Measurements from ENCODE around the gene EML4.
"Not testable (repeated sequence)": the region's sequence is repeated elsewhere in the genome, so short reads cannot be mapped to it uniquely, and the experiment has no call there.

Gene EML4

DNA sequence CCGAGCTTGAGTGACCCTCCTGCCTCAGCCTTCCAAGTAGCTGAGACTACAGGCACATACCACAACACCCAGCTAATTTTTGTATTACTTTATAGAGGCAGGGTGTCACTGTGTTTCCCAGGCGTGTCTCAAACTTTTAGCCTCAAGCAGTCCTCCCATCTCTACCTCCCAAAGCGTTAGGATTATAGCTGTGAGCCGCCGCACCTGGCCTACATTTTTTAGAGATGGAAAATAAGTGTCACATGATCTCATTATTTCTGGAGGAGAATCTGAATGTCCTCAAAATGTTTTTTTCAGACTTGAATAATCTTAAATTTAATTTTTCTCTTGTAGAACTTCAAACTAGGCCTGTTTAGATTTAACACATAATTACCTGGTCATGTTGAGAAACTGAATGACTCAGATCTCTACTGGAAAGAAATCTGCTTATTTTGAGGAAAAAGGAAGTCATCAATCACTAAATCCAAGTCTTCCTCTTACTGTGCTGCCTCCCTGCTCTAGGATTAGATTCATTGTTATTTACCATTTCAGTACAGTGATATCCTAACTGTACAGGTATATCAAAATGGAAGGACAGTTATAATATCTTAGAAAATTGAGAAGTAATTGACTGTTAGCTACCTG, 99.5 kb downstream of the EML4 start:
- DNase-seq = no peak

GRCh38 chr2:42270757-42271156, 101.6 kb downstream of the EML4 start:
- DNase-seq = no peak

GRCh38 chr2:42271246-42271645, 102.1 kb downstream of the EML4 start:
- DNase-seq = not testable (repeated sequence)

DNA sequence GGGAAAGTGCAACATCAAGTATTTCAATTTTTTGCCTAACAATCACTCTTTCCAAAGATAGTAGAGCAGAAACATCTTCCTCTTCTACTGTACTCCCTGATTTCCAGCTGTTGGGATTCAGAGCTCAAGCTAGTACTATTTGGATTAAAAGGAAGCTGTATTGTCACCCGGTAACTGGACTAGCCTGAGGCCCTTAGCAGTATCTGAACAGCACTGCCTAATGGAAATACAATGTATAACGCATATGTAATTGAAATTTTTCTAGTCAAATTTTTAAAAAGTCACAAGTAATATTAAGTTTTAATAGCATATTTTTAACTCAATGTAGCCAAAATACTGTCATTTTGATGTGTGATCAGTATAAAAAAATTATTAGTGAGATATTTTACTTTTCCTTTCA, 105.7 kb downstream of the EML4 start:
- no peak for DNase-seq

DNA sequence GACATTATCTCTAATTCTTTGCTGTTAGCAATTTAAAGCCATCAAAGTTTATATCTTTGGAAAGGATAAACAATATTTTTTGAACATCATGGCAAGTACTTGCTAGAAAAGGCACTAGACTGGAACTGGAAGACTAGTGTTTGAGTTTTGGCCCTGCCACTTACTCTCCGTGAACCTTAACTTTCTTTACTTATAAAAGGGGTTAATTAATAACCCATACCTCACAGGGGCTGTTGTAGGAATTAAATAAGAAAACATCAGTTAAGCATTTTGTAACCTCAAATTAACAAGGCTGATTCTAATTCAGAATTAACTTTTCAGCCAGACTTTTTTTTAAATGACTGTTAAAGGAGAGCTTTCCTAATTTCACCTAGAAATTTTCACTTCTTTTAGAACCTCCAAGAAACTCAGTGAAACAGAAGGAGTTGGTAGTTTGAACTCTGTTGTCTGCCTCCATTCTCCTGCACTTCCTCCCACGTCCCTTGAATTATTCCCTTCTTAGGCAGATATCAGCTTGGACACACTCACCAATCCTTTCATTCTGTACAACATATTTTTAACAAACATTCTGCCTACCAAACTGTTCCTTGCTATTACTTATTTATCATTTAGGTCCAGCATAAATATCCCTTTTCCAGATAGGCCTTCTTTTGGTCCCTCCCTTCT, 112.4 kb downstream of the EML4 start:
- DNase-seq = no peak

- no peak for DNase-seq
Observed at GRCh38 chr2:42284019-42284418, 114.9 kb downstream of the EML4 start.

- no peak for DNase-seq
Observed at GRCh38 chr2:42286268-42286946, 117.3 kb downstream of the EML4 start.

DNA sequence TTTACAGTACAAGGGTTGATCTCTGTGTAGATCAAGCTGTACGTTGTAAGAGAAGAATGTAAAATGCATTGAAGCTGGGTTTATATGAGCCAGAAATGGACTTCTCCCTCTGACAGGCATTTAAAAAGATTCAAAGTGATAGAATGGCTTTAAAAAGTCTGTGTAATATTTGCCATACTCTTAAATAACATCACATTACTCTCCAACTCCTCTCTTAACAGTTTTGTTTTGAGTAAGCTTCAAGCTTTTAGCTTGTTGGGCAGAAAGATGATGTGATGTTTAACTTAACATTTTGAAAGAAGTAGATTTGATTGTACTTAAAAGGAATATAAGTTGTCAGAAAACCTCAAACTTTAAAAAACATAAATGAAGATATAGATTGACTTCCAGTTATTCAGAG, 119.7 kb downstream of the EML4 start:
- no peak for DNase-seq

DNA sequence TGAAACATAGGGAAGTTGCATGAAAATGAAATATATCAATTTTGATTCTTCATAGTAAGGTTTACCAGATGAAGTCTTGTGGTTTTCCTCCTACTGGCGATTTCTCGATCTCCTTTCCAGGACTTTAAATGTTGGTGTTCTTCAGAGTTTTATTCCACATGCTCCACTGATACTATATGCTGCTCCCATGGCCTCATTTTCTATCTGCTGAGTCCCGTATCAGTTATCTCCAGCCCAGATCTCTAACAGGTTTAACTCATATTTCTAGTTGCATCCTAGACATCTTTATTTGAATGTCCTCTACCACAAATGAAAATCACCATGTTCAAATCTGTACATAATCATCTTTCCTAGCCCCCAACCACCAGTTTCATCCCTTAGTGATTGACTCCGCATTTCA, 120.1 kb downstream of the EML4 start:
- DNase-seq = no peak

DNA sequence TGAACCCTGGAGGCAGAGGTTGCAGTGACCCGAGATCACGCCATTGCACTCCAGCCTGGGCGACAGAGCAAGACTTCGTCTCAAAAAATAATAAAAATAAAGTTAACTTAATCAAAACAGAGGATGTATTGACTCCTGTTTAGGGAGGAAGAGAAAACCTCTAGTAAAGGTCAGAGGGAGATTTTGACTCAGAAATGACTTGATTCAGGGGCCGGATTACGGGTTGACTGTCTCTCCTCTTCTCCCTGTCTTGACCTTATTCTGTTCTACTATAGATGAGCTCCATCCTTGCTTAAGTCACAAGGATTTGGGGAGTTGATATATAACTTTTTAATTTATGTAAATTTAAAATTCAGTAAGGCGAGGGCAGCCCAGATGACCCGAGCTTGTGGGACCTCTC, 120.9 kb downstream of the EML4 start:
- DNase-seq = no peak

DNA sequence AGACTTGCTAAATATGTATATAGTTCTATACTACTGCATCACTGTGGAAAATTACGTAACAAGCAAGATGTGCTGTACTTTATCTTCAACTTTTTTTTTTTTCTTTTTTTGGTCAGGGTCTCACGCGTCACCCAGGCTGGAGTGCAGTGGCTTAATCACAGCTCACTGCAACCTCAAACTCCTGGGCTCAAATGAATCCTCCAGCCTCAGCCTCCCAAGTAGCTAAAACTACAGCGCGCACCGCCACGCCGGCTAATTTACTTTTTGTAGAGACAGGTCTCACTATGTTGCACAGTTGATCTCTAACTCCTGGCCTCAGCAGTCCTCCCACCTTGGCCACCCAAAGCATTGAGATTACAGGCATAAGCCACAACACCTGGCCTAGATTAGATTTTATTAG, 123.9 kb downstream of the EML4 start:
- DNase-seq = no peak

DNA sequence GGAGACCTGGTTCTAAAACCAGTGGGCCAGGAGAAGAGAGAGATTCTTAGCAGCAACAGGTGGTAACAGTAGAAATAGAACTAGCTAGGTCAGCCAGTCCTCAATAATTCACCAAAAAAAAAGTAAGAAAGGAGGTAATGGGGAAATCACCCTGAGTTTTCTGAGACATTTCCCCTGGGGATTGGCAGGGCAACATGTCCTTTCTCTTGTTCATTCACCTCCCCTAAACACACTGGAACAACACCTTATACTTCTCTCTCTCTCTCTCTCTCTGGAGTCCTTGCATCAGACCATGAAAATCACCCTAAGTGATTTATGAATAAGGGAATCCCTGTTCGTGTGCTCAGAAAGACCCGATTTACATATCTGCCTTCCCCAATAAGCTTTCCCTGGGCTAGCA, 127.1 kb downstream of the EML4 start:
- no peak for DNase-seq

- DNase-seq = no peak
Observed at GRCh38 chr2:42297322-42297936, 128.3 kb downstream of the EML4 start.

DNA sequence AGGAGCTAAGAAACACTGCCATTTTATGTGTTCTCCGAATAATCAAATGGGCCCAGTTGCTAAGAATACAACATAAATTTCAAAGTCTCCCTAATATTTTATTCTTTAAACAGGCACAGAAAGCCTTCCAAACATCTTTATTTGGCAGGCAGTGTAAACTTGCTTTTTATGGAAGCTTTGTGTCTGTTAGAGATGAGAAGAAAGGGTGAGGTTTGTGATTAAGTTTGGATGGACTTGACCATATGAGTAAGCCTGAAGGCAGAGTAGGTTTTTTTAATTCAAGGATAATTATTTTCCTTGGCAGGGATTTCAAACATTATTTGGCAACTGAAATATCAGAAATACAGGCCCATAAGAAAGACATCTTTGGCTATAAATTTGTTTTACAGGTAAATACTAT, 129.0 kb downstream of the EML4 start:
- DNase-seq = no peak

- DNase-seq = no peak
Observed at GRCh38 chr2:42298996-42299754, 130.0 kb downstream of the EML4 start.

DNA sequence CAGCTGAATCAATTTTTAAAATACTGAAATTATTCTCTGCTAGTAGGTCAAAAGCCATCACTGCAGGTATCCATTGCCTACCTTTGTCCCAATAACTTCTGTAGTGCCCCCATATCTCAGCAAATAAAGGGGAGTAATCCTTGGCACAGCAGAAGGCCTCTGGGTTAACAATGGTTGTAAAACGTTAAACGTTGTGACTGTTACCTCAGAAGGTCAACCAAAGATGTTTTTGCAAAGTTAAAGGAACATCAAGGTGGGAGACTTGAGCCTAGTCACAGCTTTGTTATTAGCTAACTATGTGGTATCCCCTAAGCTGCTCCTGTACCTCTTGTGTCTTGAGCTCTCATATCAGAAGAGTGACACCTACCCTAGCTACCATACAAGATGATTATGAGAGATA, 131.4 kb downstream of the EML4 start:
- no peak for DNase-seq

GRCh38 chr2:42303252-42303651, 134.1 kb downstream of the EML4 start:
- DNase-seq = no peak

DNA sequence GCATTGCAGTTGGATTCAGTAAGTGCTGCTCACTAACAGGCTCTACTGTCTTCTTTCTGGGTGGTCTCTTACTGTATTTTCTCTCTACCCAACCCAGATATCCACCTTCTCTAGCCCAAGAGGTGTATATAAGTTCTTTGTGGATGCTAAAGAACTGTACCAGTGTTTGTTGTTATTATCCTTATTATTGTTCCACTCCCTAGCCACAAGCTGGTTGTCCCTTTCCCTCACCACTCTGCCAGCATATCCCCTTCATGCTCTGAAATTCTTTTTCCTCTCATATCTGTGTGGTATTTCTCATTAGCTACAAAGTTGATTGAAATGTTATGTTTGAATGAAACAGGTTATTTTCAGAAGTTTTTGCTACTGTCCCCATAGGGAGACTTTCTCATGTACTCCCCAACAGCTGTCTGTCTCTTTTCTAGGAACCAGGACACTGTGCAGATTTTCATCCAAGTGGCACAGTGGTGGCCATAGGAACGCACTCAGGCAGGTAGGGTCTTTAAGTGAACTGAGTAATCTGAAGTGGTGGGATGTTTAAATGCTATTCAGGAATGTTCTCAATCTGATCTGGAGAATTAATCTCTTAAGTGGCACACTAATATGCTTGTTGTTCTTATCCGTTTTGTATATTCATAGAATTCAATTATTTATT, 135.0 kb downstream of the EML4 start:
- DNase-seq = no peak

DNA sequence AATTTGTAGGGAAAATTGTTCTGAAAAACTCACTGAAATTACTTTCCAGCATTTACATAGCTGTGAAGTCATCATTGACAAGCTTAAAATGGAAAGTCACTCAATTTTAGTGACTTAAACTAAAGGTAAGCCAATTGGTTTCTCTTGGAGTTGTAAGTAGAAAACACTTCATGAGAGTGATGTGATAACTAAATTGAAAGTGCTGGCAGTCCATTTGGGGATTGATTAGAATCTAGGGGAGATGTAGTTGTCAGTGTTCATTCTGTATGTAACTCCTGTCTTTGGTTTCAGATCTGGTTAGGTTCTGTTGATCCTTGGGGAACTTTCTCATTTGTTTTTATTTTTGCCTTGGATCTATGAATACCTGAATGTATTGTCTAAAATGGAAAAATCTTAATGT, 138.0 kb downstream of the EML4 start:
- DNase-seq = no peak

GRCh38 chr2:42309366-42309765, 140.2 kb downstream of the EML4 start:
- no peak for DNase-seq

GRCh38 chr2:42310007-42310515, 140.9 kb downstream of the EML4 start:
- no peak for DNase-seq

DNA sequence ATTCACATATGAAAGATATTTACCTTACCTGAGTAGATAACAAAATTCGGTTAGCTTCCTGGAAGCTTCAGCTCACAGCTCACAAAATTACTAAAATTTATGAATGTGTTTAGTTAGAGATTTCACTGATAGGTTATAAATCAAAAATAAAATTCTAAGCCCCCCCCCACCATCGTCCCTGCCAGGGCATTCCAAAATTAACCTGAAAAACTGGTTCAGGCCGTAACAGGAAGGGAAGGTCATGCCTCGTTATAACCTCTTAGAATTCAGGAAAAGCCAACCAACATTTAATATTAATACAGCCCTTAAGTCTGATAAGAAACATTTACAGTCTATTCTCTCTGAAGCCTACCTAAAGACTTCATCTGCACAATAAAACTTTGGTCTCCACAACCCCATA, 143.0 kb downstream of the EML4 start:
- DNase-seq = no peak
